Measurements from ENCODE around the gene BRI3BP.
A peak's percentile ranks its signal among the peaks of the same experiment; 100 is the strongest.
"Not testable (repeated sequence)": the region's sequence is repeated elsewhere in the genome, so short reads cannot be mapped to it uniquely, and the experiment has no call there.

BRI3BP gene

DNA sequence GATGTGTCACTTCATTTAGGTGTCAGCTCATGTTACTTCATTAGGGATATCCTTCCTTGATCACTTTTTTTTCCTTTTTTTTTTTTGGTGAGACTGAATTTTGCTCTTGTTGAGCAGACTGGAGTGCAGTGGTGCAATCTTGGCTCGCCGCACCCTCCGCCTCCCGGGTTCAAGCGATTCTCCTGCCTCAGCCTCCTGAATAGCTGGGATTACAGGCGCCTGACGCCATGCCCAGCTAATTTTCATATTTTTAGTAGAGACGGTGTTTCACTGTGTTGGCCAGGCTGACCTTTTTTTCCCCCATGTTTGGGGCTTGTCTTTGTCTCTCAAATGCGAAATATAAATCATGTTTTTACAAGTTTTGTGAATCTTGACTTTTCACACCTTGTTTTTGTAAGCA lies 62.1 kb downstream of the BRI3BP start:
- in situ Hi-C loops (cut with MboI; ENCODE audit: low pct_unique_long_range_greater_than_20kb, low sequenced_read_pairs), result no loop called here
- DNase-seq, result no peak

DNA sequence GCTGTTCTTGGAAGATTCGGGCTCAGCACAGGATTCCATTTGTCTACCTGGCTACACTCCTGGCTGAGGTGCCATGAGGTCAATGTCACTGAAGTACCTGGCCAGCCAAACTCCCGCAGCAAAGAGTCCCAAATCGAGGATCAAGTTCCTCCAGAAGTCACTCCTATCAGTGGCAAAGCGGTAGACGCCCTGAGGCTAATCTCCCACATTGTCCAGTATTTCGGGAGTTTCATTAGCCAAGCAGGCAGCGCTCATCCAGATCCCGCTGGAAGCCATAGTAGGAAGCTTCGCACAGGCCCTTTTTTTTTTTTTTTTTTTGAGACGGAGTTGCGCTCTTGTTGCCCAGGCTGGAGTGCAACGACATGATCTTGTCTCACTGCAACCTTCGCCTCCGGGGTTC lies 62.9 kb downstream of the BRI3BP start:
- in situ Hi-C loops (cut with MboI; ENCODE audit: low pct_unique_long_range_greater_than_20kb, low sequenced_read_pairs), result no loop called here
- DNase-seq, result no peak

DNA sequence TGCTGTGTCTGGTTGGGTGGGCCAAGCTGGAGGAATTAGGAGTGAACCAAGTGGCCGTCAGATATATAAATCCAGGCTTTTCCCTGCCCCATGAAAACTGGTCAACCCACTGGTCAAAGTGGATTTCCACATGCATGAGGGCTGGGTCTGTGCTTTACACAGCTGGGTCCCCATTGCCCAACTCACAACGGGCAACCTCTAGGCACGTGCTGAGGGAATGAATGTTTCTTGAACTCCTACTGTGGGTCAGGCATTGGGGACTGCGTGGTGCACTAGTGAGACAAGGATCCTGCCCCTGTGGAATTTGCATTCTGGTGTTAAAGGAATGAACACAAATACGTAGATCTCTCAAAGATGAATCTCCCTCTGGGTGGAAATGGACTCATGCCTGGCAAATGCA lies 64.3 kb downstream of the BRI3BP start:
- no peak for DNase-seq
- in situ Hi-C loops (cut with MboI; ENCODE audit: low pct_unique_long_range_greater_than_20kb, low sequenced_read_pairs), result no loop called here

DNA sequence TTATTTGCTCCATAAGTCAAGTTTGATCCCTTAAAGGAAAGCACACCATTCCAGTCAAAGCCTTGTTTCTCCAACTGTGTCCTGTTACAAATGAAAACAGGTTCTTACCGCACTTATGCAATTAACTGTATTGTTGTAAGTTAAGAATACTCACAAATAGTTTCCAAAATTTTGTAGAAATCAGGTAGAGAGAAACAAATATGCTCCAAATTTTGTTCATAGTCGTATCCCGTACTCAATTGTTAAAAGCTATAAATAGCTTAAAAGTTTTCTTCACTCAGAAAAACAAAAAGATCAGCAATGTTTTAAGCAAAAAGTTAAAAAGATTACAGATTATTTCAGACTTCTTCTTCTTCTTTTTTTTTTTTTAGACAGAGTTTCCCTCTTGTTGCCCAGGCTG lies 67.8 kb downstream of the BRI3BP start:
- DNase-seq, result no peak
- in situ Hi-C loops (cut with MboI; ENCODE audit: low pct_unique_long_range_greater_than_20kb, low sequenced_read_pairs), result no loop called here

DNA sequence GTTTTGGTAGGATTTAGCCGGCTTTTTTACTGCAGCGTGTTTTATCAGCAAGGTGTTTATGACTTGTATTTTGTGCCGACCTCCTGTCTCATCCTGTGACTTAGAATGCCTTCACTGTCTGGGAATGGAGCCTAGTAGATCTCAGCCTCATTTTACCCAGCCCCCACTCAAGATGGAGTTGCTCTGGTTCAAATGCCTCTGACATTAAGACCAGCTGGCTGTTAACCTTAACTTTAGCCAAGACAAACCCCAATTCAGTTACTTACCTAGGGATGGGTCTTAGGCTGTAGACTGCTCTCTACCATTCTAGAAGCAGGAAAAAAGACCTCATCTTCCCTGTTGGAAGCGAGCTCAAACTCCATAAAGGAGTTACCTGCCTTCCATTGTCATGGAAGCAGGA lies 70.1 kb downstream of the BRI3BP start:
- in situ Hi-C loops (cut with MboI; ENCODE audit: low pct_unique_long_range_greater_than_20kb, low sequenced_read_pairs); DNase-seq: not testable (repeated sequence)

DNA sequence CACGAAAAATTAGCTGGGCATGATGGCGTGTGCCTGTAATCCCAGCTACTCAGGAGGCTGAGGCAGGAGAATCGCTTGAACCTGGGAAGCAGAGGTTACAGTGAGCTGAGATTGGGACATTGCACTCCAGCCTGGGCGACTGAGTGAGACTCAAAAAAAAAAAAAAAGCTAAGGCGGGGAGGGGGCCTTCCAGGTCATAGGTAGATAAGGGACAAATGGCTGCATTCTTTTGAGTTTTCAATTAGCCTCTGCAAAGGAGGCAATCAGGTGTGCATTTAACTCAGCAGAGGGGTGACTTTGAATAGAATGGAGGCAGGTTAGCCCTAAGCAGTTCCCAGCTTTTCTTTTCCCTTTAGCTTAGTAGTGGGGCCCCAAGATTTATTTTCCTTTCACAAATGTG lies 71.0 kb downstream of the BRI3BP start:
- in situ Hi-C loops (cut with MboI; ENCODE audit: low pct_unique_long_range_greater_than_20kb, low sequenced_read_pairs), result no loop called here

DNA sequence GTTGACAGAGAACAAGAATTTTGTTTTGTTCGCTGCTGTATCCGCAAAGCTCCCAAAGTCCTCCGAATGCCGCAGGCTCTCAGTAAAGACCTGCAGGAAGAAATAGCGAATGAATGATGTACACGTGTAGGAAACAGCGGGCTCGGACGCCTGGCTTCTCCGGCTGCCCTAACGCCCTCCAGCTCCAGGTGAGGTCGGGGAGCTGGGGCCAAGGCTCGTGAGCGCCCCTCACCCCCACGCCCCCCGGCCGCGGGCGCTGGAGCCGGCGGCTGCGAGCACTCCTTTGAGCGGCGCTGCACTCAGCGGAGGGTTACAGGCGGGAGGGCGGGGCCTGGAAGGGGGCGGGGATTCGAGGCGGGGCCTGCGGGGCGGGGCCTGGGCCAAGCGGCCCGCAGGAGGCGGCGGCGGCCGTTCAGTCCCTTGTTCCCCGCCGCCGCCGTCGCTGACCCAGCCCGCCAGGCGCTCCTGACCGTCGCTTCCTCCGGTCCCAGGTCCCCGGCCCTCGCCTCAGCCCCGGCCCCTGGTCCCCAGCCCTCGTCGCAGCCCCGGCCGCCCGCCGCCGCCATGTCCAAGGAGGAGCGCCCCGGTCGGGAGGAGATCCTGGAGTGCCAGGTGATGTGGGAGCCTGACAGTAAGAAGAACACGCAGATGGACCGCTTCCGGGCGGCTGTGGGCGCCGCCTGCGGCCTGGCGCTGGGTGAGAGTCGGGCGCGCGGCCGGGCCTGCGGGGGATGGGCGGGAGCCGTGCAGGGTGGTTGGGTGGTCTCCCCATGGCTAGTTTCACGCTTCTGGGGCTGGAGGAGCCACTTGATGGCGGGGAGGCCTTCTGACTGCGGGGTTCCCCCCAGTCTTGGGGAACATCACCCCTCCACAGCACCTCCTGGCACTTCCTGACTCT lies 71.8 kb downstream of the BRI3BP start, which contains the start of gene AACS:
Gene AACS, plus strand, starts transcription at position 415 of the 898 bp plus-strand sequence. Its CDS starts 150 bp downstream, at position 565.
- DNase-seq, result peak; percentile 73
- in situ Hi-C loops (cut with MboI; ENCODE audit: low pct_unique_long_range_greater_than_20kb, low sequenced_read_pairs), result no loop called here

More for the DNA sequence above, 71.0 kb downstream of the BRI3BP start:
- DNase-seq, result no peak

DNA sequence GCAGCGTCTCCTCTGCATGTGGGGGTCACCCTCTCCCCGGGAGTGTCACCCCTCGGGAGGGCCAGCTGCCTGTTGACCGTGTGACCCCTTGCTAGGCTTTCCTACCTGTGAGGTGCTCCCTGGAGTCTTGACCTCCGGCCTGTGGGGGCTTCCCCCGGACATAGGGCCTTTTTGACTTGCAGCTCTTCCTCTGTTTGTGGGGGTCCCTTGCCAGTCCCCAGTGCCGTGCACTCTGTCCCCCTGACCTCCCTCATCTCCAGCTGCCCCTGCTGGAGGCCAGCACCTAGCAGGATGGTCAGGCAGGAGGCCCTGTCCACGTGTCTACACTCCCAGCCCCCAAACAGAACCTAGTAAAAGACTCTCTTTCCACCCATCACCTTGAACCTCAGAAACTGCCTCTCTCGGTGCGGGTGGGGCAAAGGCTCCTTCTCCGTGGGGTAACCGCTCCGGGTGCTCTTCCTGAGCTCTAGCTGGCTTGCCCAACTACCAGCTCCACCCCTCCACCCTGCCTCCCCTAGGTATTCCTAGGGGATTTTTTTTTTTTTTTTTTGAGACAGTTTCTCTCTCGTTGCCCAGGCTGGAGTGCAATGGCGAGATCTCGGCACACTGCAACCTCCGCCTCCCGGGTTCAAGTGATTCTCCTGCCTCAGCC lies 72.6 kb downstream of the BRI3BP start:
- no peak for DNase-seq
- in situ Hi-C loops (cut with MboI; ENCODE audit: low pct_unique_long_range_greater_than_20kb, low sequenced_read_pairs), result no loop called here

DNA sequence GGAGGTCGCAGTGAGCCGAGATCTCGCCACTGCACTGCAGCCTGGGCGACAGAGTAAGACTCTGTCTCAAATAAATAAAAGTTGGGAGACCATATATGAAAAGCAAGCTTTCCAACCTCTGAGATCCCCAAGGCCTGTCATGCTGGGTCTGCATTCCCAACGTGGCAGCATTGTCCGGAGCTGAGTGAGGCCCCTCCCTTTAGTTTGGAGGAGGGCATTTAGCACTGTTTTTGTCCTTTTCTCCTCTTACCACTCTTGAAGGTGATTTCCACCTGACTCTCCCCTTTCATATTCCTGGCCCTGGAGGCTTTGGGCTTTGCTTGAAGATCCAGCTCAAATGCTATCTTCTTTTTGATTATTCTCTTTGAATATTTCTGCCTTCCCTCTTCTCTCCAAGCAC lies 74.9 kb downstream of the BRI3BP start:
- DNase-seq, result no peak
- in situ Hi-C loops (cut with MboI; ENCODE audit: low pct_unique_long_range_greater_than_20kb, low sequenced_read_pairs), result no loop called here

DNA sequence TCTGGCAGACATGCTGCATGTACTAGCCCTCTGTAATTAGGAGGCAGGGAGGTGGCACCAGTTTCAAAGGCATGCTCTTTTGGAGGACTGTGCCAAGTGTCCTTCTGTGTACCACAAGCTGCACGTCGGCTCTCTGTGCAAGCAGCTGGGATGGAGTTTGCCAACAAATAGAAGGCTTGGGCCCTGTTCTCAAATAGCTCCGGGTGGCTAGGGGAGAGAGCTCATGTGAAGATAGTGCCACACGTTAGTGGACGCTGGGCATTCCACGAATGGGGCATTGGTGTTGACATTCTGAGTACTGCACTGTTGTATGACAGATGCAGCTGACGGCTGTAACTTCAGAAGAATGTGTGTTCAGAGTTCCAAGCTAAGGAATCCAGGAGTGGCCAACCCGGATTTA lies 76.2 kb downstream of the BRI3BP start:
- in situ Hi-C loops (cut with MboI; ENCODE audit: low pct_unique_long_range_greater_than_20kb, low sequenced_read_pairs), result no loop called here
- DNase-seq, result no peak

DNA sequence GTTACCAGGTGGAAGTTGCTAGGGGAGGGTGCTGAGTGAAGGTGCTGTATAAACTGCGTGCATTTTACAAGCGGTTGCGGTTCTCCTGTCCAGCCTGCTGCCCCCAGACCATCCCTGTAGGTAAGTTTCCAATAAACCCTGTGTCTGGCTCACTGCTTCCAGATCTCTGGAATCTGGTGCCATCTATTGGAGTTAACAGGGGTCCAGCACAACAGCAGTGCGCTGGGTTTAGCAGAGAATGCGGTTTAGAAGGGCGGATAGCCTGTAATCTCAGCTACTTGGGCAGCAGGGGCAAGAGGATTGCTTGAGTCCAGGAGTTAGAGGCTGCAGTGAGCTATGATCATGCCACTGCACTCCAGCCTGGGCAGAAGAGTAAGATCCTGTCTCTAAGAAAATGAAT lies 76.7 kb downstream of the BRI3BP start:
- DNase-seq, result no peak

DNA sequence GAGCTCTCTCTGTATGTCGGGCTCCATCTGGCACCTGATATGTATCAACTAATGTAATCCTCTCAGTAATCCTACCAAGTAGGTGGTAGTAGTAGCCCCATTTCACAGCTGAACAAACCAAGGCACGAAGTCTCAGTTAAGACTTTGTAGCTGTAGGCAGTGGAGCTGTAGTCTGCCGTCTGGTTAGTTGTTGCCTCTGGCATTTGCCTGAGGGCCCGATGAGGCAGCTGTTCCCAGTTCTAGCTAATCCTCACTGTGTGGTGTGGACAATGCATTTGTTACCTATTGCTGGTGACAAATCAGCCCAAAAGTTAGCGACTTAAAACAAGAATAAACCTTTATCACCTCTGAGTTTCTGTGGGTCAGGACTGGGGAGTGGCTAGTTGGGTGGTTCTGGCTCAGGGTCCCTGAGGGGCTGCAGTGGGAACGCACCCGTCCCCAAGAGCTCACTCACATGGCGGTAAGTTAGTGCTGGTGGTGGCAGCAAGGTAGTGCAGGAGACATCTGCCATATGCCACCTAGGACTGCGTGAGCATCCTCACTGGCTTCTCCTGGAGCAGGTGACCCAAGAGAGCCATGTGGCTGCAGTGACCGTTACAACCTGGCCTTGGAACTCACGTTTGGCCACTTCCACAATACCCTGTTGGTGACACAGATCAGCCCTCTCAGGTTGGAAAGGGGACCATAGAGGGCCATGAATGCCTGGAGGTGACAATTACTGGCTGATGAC lies 77.4 kb downstream of the BRI3BP start:
- in situ Hi-C loops (cut with MboI; ENCODE audit: low pct_unique_long_range_greater_than_20kb, low sequenced_read_pairs), result no loop called here
- DNase-seq, result no peak

More for the DNA sequence above, 76.7 kb downstream of the BRI3BP start:
- in situ Hi-C loops (cut with MboI; ENCODE audit: low pct_unique_long_range_greater_than_20kb, low sequenced_read_pairs), result no loop called here

DNA sequence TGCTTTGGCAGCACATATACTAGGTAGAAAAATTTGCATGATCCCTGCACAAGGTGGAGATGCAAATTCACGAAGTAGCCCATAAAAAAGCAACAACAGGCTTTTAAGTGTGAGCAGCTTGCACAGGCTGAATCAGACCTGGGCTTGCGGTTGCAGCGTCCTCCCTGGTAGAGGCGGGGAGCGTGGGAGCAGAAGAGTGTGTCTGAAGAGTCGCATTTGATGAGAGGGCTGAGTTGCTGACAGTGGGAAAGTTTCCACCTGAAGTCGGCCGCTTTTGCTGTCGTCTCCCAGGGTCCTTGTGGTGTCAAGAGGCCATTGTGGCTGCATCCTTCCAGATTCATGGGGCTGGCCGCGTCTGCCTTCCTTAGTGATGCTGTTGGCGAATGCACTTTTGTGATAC lies 78.0 kb downstream of the BRI3BP start:
- DNase-seq, result no peak
- in situ Hi-C loops (cut with MboI; ENCODE audit: low pct_unique_long_range_greater_than_20kb, low sequenced_read_pairs), result no loop called here

DNA sequence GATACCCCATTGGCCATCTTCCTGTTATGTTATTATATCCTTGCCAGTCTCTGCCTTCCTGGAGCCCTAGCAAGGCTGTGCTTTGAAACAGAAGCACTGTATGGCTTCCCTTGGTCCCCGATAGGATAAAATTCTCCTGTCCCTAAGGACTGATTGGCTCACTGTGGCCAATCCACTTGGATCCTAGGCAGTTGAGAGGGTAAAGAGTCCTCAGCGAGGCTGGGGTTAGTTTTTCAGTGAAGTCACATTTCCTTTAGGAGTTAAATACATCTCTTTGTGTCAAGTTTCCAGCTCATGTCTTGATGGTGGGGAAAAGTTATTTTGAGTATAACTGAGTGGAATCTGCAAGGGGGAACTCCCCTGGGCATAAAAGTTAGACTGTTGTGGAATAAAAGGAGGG lies 79.1 kb downstream of the BRI3BP start:
- no peak for DNase-seq
- in situ Hi-C loops (cut with MboI; ENCODE audit: low pct_unique_long_range_greater_than_20kb, low sequenced_read_pairs), result no loop called here

DNA sequence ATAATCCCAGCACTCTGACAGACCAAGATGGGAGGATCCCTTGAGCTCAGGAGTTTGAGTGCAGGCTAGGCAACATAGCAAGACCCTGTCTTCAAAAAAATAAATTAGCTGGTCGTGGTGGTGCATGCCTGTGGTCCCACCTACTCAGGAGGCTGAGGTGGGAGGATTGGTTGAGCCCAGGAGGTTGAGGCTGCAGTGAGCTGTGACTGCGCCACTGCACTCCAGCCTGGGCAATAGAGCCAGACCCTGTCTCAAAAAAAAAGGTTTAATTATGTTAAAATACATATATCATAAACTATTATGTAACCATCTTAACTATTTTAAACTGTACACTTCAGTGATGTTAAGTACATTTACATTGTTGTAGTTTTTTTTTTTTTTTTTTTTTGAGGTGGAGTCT lies 80.8 kb downstream of the BRI3BP start:
- in situ Hi-C loops (cut with MboI; ENCODE audit: low pct_unique_long_range_greater_than_20kb, low sequenced_read_pairs), result not testable (repeated sequence)

DNA sequence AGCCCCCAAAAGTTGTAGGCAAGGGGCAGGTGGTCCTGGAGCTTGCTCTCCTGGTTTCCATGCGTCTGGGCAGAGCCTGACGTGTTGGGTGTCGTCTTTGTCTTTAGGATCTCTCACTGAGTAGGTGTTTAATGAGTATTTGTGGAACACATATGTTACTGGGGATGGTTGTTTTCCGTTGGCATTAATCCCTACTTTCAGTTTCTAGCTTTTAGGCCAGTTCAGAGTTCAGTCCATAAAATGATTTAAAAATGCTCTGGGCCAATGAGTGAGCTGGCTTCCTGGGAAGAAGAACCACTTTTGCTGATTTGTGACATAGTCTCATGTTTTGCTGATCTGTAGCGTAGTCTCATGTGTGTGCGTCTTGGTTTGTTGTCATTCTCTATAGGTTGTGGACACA lies 82.7 kb downstream of the BRI3BP start:
- in situ Hi-C loops (cut with MboI; ENCODE audit: low pct_unique_long_range_greater_than_20kb, low sequenced_read_pairs), result no loop called here
- no peak for DNase-seq

More for the DNA sequence above, 80.8 kb downstream of the BRI3BP start:
- not testable (repeated sequence) for DNase-seq

DNA sequence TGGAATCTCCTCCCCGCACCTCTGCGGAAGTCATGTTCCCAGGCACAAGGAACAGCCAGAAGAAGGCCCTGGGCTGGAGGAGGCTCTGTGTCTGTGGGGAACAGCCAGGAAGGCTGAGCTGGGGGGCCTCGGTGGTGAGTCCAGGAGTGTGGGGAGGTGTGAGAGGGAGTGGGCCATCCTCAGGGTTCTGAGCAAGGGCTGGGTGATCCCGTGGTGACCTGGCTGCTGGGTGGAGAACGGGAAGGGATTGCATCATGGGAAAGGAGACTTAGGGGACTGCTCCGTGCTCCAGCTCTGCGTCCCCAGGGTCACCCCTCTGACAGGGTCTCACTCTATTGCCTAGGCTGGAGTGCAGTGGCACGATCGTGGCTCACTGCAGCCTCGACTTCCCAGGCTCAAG lies 85.6 kb downstream of the BRI3BP start:
- in situ Hi-C loops (cut with MboI; ENCODE audit: low pct_unique_long_range_greater_than_20kb, low sequenced_read_pairs), result no loop called here

DNA sequence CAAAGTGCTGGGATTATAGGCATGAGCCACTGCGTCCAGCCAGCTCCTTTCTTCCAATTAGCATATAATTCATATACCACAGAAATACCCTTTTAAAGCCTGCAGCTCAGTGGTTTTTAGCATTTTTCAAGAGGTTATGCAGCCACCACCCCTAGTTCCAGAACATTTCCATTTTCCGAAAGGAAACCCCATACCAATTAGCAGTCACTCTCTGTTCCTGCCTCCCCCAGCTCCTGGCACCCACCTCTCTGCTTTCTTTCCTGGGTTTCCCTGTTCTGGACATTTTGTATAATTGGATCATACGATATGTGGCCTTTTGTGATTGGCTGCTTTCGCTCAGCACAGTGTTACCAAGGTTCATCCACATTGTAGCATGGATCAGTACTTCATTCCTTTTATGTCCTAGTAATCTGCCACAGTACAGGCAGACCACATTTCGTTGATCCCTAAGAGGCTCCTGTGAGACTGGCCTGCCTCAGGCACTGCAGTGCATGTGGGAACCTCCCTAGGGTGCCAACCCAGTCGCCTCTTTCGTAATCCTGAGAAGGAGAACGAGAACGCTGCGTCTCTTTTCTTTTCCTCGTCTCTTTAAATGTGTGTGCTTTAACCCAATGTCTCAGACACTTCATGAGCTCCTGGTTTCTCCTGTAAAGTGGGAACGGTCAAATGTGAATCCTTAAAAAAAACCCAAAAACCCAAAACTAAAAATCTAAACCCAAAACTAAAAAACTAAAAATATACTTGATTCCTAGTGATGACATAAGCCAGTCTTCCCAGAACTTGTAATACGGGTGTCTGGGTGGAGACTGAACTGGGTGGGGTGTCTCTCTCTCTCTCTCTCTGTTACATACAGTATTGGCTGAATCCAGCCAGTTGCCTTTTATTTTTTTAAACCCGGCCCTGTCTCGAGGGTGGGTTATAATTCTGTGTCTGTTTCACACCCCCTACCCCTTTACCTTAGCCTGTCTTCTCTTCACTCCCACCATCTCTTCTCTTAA lies 86.5 kb downstream of the BRI3BP start:
- in situ Hi-C loops (cut with MboI; ENCODE audit: low pct_unique_long_range_greater_than_20kb, low sequenced_read_pairs), result no loop called here
- no peak for DNase-seq

More for the DNA sequence above, 85.6 kb downstream of the BRI3BP start:
- no peak for DNase-seq

Measured in KBM-7 (cell line).